Stimulated activated CD4-positive, alpha-beta T cell treated with anti-CD3 and anti-CD28 coated beads, Interleukin-15, amount 100 ng/mL, for 1 hour (primary cell): ENCODE measurements around the gene SNX17.

Experiments
- DNase-seq, 2 donors: peaks; one replicate each; pipeline ENCODE4 v3.0.0-alpha.2; 2020; ENCODE audit warnings: low read depth in 1 of 2, low spot score in 1 of 2

SNX17 gene

GRCh38 chr2:27362678-27363420 is 7.6 kb upstream of the SNX17 start:
- DNase-seq: no peak

- no peak for DNase-seq
Measured at GRCh38 chr2:27363933-27364332, 6.5 kb upstream of the SNX17 start.

GRCh38 chr2:27369471-27370025 is 868 bp upstream of the SNX17 start:
- DNase-seq: no peak

- DNase-seq: no peak
Measured at GRCh38 chr2:27370816-27371620, 602 bp downstream of the SNX17 start.

- DNase-seq: no peak
Measured at GRCh38 chr2:27372937-27373336, 2.5 kb downstream of the SNX17 start.

GRCh38 chr2:27373567-27373966 is 3.2 kb downstream of the SNX17 start:
- no peak for DNase-seq

- DNase-seq: no peak
Measured at GRCh38 chr2:27375513-27376099, 5.2 kb downstream of the SNX17 start.

GRCh38 chr2:27376151-27376865 is 5.9 kb downstream of the SNX17 start:
- no peak for DNase-seq

- no peak for DNase-seq
Measured at GRCh38 chr2:27376866-27377617, 6.6 kb downstream of the SNX17 start.

- DNase-seq: no peak
Measured at GRCh38 chr2:27377618-27378095, 7.2 kb downstream of the SNX17 start.

GRCh38 chr2:27378096-27378808 is 7.8 kb downstream of the SNX17 start:
- no peak for DNase-seq

- no peak for DNase-seq
Measured at GRCh38 chr2:27378809-27379290, 8.4 kb downstream of the SNX17 start.

GRCh38 chr2:27379383-27379835 is 9.0 kb downstream of the SNX17 start:
- DNase-seq: no peak

GRCh38 chr2:27379836-27380625 is 9.6 kb downstream of the SNX17 start:
- DNase-seq: no peak

- DNase-seq: peak; percentile 71 to 81
Measured at GRCh38 chr2:27380626-27381545, 10.5 kb downstream of the SNX17 start, which contains the start of gene ZNF513. Gene ZNF513 (minus strand): TSS chr2:27380734. CDS start chr2:27380526, 208 bp downstream.

- no peak for DNase-seq
Measured at GRCh38 chr2:27381577-27382181, 11.3 kb downstream of the SNX17 start.
